HCT116 (cell line): Measurements from ENCODE around the gene TEDC2.
A peak's percentile ranks its signal among the peaks of the same experiment; 100 is the strongest.

Experiments used
- ATF3 ChIP-seq: IDR thresholded peaks from 2 replicates; pipeline ENCODE4 v1.6.1; 2012
- CTCF ChIP-seq, 3 experiments: fragments of 200-600 bp in 1 of 3; sonication (generic) in 1 of 3; IDR thresholded peaks in 2 of 3; conservative IDR thresholded peaks in 1 of 3; 2 replicates each; pipeline ENCODE4 v1.5.1; 2012 to 2017; ENCODE audit warnings: low read depth in 2 of 3, low read length in 2 of 3, antibody characterized with exemption in 1 of 3, borderline replicate concordance in 1 of 3, control low read depth in 1 of 3, mild to moderate bottlenecking in 1 of 3, mixed read lengths in 1 of 3, mixed run types in 1 of 3, moderate library complexity in 1 of 3; ENCODE audit not compliant: insufficient read depth in 1 of 3
- EZH2 ChIP-seq: fragments of 200-600 bp; sonication (generic); IDR thresholded peaks from 2 replicates; pipeline ENCODE4 v1.6.1; 2017; ENCODE audit warnings: antibody characterized with exemption, mixed run types
- MAX ChIP-seq: IDR thresholded peaks from 2 replicates; pipeline ENCODE4 v1.6.1; 2012
- POLR2AphosphoS5 ChIP-seq: IDR thresholded peaks from 2 replicates; pipeline ENCODE4 v1.6.1; 2011; ENCODE audit warnings: mild to moderate bottlenecking, low read depth, low read length, moderate library complexity
- REST ChIP-seq: IDR thresholded peaks from 2 replicates; pipeline ENCODE4 v1.6.1; 2012; ENCODE audit warnings: low read depth
- SP1 ChIP-seq: IDR thresholded peaks from 2 replicates; pipeline ENCODE4 v1.6.1; 2012; ENCODE audit warnings: low read depth

GRCh38 chr16:2457267-2457666, 2.6 kb upstream of the TEDC2 start:
- TF ChIP-seq CTCF (IDR thresholded peaks at IDR 0.05 in 2 of 3, conservative IDR thresholded peaks at IDR 0.05 in 1 of 3; ENCODE audit: borderline replicate concordance in 1 of 3, insufficient read depth in 1 of 3, low read depth in 2 of 3, low read length in 2 of 3) (no peak), MAX (no peak), EZH2 (no peak), ATF3 (no peak), POLR2AphosphoS5 (peak; percentile 23; the same call in 1 of the 2 replicates), REST (no peak), SP1 (no peak)
